Measurements from ENCODE around the gene ICAM5. TPM values are rescaled to one million over a fixed set of nuclear protein-coding genes. Genes with fewer than 3 reads are reported as not detected.

ICAM5 gene
- total and polyA plus RNA-seq, 4 experiments from 2014 or later: 0.20 to 0.36 TPM; not detected in 2

GRCh38 chr19:10318807-10319682, 29.3 kb downstream of the ICAM5 start:
- Mint-ChIP-seq H3K36me3 (peaks cover 12 to 32% of the 10 kb centered on the region in 2 donors), H3K9me3 (peaks cover 0 to 4% (median 0%) of the 10 kb centered on the region in 8 donors), H3K27me3 (no peaks in the 10 kb centered on the region), H3K4me3 (no peak overlapping the region), H3K27ac (no peak overlapping the region), H3K4me1 (peaks cover 11 to 23% (median 13%) of the 10 kb centered on the region in 4 donors)
- ChIA-PET CTCF (ENCODE audit: partially characterized antibody) (interaction anchor here (1.0 kb wide), 1 partner anchor 12 kb away, joined by 3 read pairs; no protein-coding TSS in a partner anchor), POLR2A (ENCODE audit: partially characterized antibody) (interaction anchor here (0.7 to 1.8 kb wide), 4 partner anchors 12 to 61 kb away, joined by 3 to 4 read pairs (median 4); partner anchors contain the start of genes ICAM1, ICAM5 and TYK2)
- peaks cover 17% of the 10 kb centered on the region for H3K4me1 ChIP-seq (ENCODE audit: insufficient read depth, low read length)
- no peaks in the 10 kb centered on the region for H3K9me3 ChIP-seq (ENCODE audit: control insufficient read depth in 1 of 2, low read length in 2 of 2)
- peaks cover 43% of the 10 kb centered on the region for H3K36me3 ChIP-seq (ENCODE audit: insufficient read depth, low read length)
- no peak overlapping the region for H3K27ac ChIP-seq (ENCODE audit: low read depth, low read length)
- intact Hi-C loops (cut with micrococcal nuclease): no loop called here
- no peak overlapping the region for H3K4me3 ChIP-seq (ENCODE audit: low read length in 2 of 2)
- no peak for DNase-seq
- H3K27me3 ChIP-seq (ENCODE audit: insufficient read depth, low read length): no peaks in the 10 kb centered on the region

DNA sequence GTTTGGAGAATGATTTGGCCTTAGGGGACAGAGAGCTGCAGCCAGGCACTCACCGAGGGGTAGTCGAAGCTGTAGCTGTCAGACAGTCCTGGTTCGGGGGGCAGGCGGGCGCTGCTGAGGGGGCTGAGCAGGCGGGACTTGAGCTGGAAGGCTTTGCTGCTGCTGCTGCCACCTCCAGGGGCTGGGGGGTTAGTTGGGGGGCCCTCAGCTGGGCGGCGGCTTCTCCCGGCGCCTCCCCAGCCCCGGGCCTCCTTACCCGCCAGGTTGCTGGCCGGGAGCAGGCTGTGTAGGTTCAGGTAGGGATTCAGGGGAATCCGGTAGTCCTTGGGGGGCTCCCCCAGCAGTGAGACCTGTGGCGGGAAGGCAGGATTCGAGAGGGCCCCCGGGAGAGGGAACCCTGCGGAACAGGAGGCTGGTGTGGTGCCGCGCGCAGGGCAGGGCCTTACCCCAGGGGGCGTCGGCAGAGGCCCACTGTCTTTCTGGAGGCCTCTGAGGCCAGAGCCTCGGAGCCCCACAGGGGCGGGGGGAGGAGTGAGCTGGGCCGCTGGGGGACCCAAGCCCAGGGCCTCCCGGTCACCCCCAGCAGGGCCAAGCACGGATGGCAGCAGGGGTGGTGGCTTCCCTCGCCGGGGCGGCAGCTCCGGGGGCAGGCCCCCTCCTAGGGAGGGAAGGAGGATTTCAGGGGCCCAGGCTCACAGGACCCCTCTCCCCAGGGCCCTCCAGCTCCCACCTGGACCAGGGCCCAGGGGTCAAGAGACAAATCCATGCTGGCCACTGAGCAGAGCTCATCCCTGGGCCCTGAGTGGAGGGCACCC, 31.1 kb downstream of the ICAM5 start:
- peaks cover 12 to 37% of the 10 kb centered on the region in 2 donors for H3K36me3 Mint-ChIP-seq
- H3K27ac ChIP-seq (ENCODE audit: low read depth, low read length): no peak overlapping the region
- peaks cover 4 to 9% (median 6%) of the 10 kb centered on the region in 4 donors for H3K4me1 Mint-ChIP-seq
- peaks cover 0 to 2% (median 0%) of the 10 kb centered on the region in 8 donors for H3K9me3 Mint-ChIP-seq
- H3K27me3 ChIP-seq (ENCODE audit: insufficient read depth, low read length): no peaks in the 10 kb centered on the region
- DNase-seq: no peak
- ChIA-PET POLR2A (ENCODE audit: partially characterized antibody) (interaction anchor here (1.1 to 1.4 kb wide), 2 partner anchors 10 to 31 kb away, joined by 3 to 4 read pairs; partner anchors contain the start of gene ICAM5), CTCF (ENCODE audit: partially characterized antibody) (interaction anchor here (0.7 to 1.5 kb wide), 2 partner anchors 12 to 68 kb away, joined by 3 to 4 read pairs; no protein-coding TSS in a partner anchor)
- H3K4me3 ChIP-seq (ENCODE audit: low read length in 2 of 2): no peak overlapping the region
- H3K27me3 Mint-ChIP-seq: no peaks in the 10 kb centered on the region
- intact Hi-C loops (cut with micrococcal nuclease): no loop called here
- H3K4me1 ChIP-seq (ENCODE audit: insufficient read depth, low read length): peaks cover 6% of the 10 kb centered on the region
- H3K27ac Mint-ChIP-seq: no peak overlapping the region
- H3K4me3 Mint-ChIP-seq: no peak overlapping the region
- no peaks in the 10 kb centered on the region for H3K9me3 ChIP-seq (ENCODE audit: control insufficient read depth in 1 of 2, low read length in 2 of 2)
- peaks cover 59% of the 10 kb centered on the region for H3K36me3 ChIP-seq (ENCODE audit: insufficient read depth, low read length)

GRCh38 chr19:10321417-10321797, 31.7 kb downstream of the ICAM5 start:
- Histone ChIP-seq H3K27me3 (ENCODE audit: insufficient read depth, low read length) (no peaks in the 10 kb centered on the region), H3K4me1 (ENCODE audit: insufficient read depth, low read length) (no peaks in the 10 kb centered on the region), H3K9me3 (ENCODE audit: control insufficient read depth in 1 of 2, low read length in 2 of 2) (no peaks in the 10 kb centered on the region), H3K27ac (ENCODE audit: low read depth, low read length) (no peak overlapping the region), H3K4me3 (ENCODE audit: low read length in 2 of 2) (no peak overlapping the region), H3K36me3 (ENCODE audit: insufficient read depth, low read length) (peaks cover 61% of the 10 kb centered on the region)
- ChIA-PET CTCF (ENCODE audit: partially characterized antibody) (interaction anchor here (1.5 kb wide), 1 partner anchor 67 kb away, joined by 3 read pairs; no protein-coding TSS in a partner anchor), POLR2A (ENCODE audit: partially characterized antibody) (interaction anchor here (1.1 to 1.4 kb wide), 2 partner anchors 9 to 32 kb away, joined by 3 to 4 read pairs; partner anchors contain the start of gene ICAM5)
- no peak for DNase-seq
- no peak overlapping the region for H3K4me3 Mint-ChIP-seq
- peaks cover 0 to 2% (median 0%) of the 10 kb centered on the region in 8 donors for H3K9me3 Mint-ChIP-seq
- H3K4me1 Mint-ChIP-seq: peaks cover 0 to 3% (median 3%) of the 10 kb centered on the region in 4 donors
- H3K36me3 Mint-ChIP-seq: peaks cover 12 to 34% of the 10 kb centered on the region in 2 donors
- intact Hi-C loops (cut with micrococcal nuclease): no loop called here
- H3K27me3 Mint-ChIP-seq: no peaks in the 10 kb centered on the region
- peak overlapping the region in 1 of 7 donors; percentile 72 for H3K27ac Mint-ChIP-seq

GRCh38 chr19:10321874-10322835, 32.4 kb downstream of the ICAM5 start:
- no peak overlapping the region for H3K4me3 Mint-ChIP-seq
- no peaks in the 10 kb centered on the region for H3K27me3 Mint-ChIP-seq
- H3K36me3 Mint-ChIP-seq: peaks cover 12 to 37% of the 10 kb centered on the region in 2 donors
- CTCF ChIA-PET (ENCODE audit: partially characterized antibody): no interaction called here
- H3K27ac Mint-ChIP-seq: peak overlapping the region in 4 of 7 donors; percentile 15 to 72 (median 51)
- no peaks in the 10 kb centered on the region for H3K9me3 ChIP-seq (ENCODE audit: control insufficient read depth in 1 of 2, low read length in 2 of 2)
- peaks cover 64% of the 10 kb centered on the region for H3K36me3 ChIP-seq (ENCODE audit: insufficient read depth, low read length)
- DNase-seq: no peak
- intact Hi-C loops (cut with micrococcal nuclease): no loop called here
- H3K27ac ChIP-seq (ENCODE audit: low read depth, low read length): no peak overlapping the region
- no peaks in the 10 kb centered on the region for H3K27me3 ChIP-seq (ENCODE audit: insufficient read depth, low read length)
- POLR2A ChIA-PET (ENCODE audit: partially characterized antibody): interaction anchor here (1.1 to 1.4 kb wide), 2 partner anchors 11 to 33 kb away, joined by 3 to 4 read pairs; partner anchors contain the start of genes ICAM5 and RAVER1
- peaks cover 0 to 3% (median 3%) of the 10 kb centered on the region in 4 donors for H3K4me1 Mint-ChIP-seq
- no peaks in the 10 kb centered on the region for H3K4me1 ChIP-seq (ENCODE audit: insufficient read depth, low read length)
- H3K4me3 ChIP-seq (ENCODE audit: low read length in 2 of 2): no peak overlapping the region
- H3K9me3 Mint-ChIP-seq: peaks cover 0 to 2% (median 0%) of the 10 kb centered on the region in 8 donors

DNA sequence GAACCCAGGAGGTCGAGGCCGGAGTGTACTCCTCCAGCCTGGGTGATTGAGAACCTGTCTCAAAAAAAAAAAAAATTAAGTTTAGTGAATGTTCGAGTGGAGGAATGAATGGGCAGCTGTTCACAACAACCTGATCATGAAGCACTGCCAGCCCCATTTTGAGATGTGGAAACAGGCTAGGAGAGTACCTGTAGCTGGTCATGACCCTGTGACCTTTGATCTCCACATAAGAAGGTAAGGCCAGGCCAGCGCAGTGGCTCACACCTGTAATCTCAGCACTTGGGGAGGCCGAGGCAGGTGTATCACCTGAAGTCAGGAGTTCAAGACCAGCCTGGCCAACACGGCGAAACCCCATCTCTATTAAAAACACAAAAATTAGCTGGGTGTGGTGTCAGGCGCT, 36.0 kb downstream of the ICAM5 start:
- POLR2A ChIA-PET (ENCODE audit: partially characterized antibody): interaction anchor here (1.2 kb wide), 1 partner anchor 10 kb away, joined by 3 read pairs; the partner anchor contains the start of gene FDX2
- intact Hi-C loops (cut with micrococcal nuclease): no loop called here
- Mint-ChIP-seq H3K4me3 (no peak overlapping the region), H3K36me3 (peaks cover 11 to 35% of the 10 kb centered on the region in 2 donors), H3K9me3 (peaks cover 0 to 2% (median 0%) of the 10 kb centered on the region in 8 donors), H3K4me1 (peaks cover 0 to 13% (median 3%) of the 10 kb centered on the region in 4 donors), H3K27me3 (no peaks in the 10 kb centered on the region), H3K27ac (no peak overlapping the region)
- Histone ChIP-seq H3K9me3 (ENCODE audit: control insufficient read depth in 1 of 2, low read length in 2 of 2) (no peaks in the 10 kb centered on the region), H3K36me3 (ENCODE audit: insufficient read depth, low read length) (peaks cover 80% of the 10 kb centered on the region), H3K27me3 (ENCODE audit: insufficient read depth, low read length) (no peaks in the 10 kb centered on the region), H3K4me1 (ENCODE audit: insufficient read depth, low read length) (no peaks in the 10 kb centered on the region), H3K4me3 (ENCODE audit: low read length in 2 of 2) (no peak overlapping the region), H3K27ac (ENCODE audit: low read depth, low read length) (no peak overlapping the region)
- DNase-seq: no peak
- CTCF ChIA-PET (ENCODE audit: partially characterized antibody): interaction anchor here (0.9 to 2.0 kb wide), 2 partner anchors 56 to 65 kb away, joined by 3 to 5 read pairs; no protein-coding TSS in a partner anchor

GRCh38 chr19:10327793-10328192, 38.0 kb downstream of the ICAM5 start:
- Mint-ChIP-seq H3K36me3 (peaks cover 6 to 34% of the 10 kb centered on the region in 2 donors), H3K4me1 (peaks cover 4 to 23% (median 9%) of the 10 kb centered on the region in 4 donors), H3K9me3 (no peaks in the 10 kb centered on the region), H3K27me3 (no peaks in the 10 kb centered on the region), H3K27ac (no peak overlapping the region), H3K4me3 (no peak overlapping the region)
- intact Hi-C loops (cut with micrococcal nuclease): no loop called here
- ChIA-PET CTCF (ENCODE audit: partially characterized antibody) (interaction anchor here (0.6 kb wide), 1 partner anchor 16 kb away, joined by 3 read pairs; no protein-coding TSS in a partner anchor), POLR2A (ENCODE audit: partially characterized antibody) (no interaction called here)
- Histone ChIP-seq H3K4me3 (ENCODE audit: low read length in 2 of 2) (no peak overlapping the region), H3K27me3 (ENCODE audit: insufficient read depth, low read length) (no peaks in the 10 kb centered on the region), H3K9me3 (ENCODE audit: control insufficient read depth in 1 of 2, low read length in 2 of 2) (no peaks in the 10 kb centered on the region), H3K27ac (ENCODE audit: low read depth, low read length) (no peak overlapping the region), H3K36me3 (ENCODE audit: insufficient read depth, low read length) (peaks cover 61% of the 10 kb centered on the region), H3K4me1 (ENCODE audit: insufficient read depth, low read length) (peaks cover 14% of the 10 kb centered on the region)
- no peak for DNase-seq

Data from CD4-positive, alpha-beta memory T cell (primary cell).